Activated T-helper 1 cell treated with Interleukin-2 at 50 U/mL for 16 hours (primary cell): ENCODE data around the gene TBC1D2B.

ENCODE experiments used
- DNase-seq: peaks from one replicate; pipeline ENCODE4 v3.0.0-alpha.2; 2020; ENCODE audit warnings: low read depth

TBC1D2B gene

DNA sequence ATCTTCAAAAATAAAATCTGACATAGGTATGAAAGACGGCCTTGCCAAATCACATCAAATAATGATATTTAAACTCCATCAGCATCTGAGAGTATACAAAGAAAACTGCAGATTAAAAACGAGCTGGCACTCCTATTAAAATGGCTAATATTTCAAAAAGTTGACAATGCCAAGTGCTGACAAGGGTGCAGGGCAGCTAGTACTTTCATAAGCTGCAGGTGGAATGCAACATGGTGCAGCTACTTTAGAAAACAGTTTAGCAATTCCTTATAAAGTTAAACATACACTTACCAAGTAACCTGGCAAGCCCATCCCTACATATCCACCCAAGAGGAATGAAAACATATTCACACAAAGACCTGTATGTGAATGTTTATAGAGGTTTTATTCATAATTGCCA lies 23.0 kb downstream of the TBC1D2B start:
- no peak for DNase-seq

DNA sequence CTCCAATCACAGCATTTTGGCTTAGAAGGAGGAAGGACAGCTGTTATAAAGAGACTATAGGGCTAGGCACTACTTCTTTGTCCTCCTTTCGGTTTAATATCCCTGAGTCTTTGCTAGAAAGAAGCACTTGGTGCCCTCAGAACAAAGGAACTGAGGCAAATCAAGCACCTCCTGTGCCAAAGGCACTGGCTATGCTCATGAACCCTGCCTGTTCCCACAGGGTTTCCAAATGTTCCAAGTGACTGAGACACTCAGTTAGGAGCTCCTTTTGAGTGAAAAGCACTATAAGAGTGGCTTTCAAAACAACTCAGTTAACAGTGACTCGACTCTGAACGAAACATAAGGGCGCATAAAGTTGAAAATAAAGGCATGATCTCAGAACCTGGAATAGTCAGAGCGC lies 25.0 kb downstream of the TBC1D2B start:
- no peak for DNase-seq

DNA sequence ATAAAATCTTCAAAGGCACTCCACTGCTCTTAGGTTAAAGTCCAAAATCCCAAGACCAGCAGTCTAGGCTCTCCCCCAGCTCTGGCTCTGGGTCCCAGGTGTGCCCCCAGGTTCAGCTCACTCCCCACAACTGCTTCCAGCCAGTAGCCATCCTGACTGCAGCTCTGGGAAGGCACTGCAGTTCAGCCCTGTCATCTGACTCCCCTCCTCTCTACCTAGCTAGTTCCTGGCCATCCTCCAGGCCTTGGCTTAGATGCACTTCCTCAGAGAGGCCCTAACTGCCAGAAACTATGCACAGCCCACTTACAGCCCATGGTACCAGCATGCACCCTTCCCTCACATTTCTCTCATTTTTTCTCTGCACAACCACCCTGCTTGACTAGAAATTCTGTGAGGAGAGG lies 25.5 kb downstream of the TBC1D2B start:
- DNase-seq, result no peak

DNA sequence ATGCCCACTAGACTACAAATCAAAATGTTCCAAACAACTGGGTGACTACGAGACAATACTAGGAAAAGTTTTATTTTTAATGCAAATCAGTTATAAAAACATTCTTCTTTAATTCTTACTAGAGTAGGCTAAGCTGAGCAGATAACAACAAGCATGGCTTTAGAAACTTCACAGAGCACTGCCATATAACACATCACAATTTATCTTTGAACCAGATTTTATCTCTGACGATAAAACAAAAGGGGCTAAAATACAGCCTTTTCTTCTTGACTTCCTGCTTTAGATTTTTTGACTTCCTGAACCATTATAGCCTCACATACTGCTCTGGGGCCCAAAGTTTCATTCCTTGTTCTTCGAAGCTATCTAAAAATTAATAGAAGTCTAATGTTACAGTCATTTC lies 25.9 kb downstream of the TBC1D2B start:
- DNase-seq, result no peak

DNA sequence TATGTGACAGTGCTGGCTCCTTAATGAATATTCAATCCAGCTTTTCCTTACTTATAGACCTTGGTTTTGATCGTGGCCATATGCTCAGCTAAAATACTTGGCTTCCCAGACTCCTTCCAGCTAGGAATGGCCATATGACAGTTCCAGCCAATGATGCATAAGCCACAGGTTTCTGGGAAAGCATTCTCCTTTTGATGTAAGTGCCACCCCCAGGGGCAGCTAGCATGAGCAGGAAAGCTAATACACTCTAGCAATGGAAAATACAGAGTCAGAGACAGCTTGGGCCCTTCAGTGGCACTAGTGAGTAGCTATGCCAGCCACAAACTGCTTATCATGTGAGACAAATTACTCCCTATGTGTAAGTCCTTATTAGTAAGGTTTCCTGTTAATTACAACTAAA lies 26.7 kb downstream of the TBC1D2B start:
- no peak for DNase-seq

DNA sequence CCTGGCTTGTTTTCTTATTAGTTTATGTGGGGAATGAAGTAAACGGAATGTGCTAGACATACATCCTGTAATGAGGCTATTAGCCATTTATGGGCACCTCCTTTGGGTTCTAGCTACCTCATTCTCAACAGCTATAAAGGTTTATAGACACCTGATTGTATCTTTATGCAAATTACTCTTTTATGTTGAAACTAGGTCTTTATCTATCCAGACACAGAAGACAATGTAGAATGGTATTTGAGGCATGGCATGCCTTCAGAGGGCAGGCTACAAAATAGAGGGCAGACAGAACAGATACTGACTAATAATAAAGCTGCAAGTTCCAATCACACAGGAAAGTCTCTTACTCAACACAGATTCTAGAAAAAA lies 27.1 kb downstream of the TBC1D2B start:
- DNase-seq, result no peak

DNA sequence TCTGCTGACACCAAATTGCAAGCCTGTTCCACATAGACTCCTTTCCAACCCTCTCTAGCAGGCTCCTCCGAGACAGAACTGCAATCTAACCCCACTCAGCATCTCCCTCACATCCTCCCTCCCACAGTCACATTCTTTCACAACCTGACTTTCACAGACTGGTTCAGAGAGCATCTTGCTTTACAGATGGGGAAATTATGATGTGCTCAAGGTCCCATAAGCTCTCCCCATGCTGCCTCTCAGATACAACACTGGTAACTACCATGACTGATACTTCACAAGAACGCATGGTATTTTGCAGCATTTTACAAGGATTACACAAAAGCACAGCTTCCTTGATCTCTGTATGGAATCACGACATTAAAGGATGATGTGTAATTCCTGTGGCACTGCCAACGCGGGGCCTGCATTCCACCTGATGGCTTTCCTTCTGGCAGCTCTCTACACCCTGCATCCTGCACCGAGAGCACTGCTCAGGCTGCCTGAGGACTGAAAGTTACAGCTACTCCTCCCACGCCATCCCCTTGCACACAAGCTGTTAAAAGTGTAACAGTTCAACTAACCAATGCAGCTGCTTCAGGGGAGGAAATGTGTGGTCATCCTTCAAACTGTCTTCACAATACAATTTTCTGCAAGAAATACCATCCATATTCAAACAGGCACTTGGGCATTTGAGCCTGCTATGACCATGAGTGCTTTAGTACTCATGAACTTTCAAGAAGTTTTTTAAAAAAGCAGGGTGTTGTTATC lies 27.6 kb downstream of the TBC1D2B start:
- DNase-seq, result no peak

DNA sequence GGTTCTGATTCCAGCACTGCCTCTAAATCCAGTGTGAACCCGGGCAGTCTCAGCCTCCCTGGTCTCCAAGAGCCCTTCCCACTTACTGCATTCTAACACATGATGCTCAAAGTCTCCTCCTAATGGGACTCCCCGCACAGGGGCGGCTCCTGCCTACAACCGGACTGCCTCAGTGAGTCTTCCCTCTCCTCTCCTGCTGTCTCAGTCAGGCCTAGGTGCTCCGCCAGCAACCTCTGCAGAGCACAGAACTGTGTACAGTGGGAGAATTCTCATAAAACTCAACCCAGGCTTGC lies 28.9 kb downstream of the TBC1D2B start:
- DNase-seq, result no peak

DNA sequence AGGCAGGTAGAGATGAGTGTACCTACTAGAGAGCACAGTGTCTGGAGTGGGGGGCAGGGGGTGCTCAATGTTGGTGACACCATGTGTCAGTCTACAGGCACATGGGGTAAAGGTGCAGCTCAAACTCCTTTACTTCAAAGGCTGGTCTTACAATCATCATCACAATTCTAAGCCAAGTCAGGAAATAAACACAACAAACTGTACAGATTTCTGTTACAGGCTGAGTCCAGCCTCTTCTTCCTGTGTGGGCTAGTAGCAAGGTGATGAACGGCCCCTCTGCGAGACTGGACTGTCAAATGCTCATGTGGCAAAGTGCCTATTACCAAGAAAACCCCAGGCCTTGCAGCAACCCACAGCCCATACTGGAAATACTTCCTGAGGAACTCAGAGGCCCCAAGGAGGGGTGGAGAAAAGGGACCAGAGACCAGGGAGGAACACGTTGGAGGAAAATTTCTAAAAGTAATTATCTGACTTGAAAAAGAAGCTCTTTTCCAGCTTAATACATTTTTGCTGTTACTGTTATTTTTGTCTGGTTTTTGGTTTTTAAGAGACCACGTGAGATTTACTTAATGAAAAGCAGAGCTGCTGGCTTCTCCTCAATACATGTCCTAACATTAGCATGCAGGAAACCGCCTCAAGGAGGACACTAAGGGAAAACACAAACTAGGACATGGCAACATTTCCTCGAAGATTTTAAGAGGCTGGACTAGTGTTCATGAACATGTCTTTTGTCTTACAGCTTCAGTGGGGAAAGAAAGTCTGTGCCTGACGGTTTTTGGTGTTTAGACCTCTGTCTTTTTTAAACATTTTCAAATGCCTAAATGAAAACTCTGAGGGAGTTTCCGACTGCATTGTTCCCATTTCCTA lies 29.5 kb downstream of the TBC1D2B start:
- DNase-seq, result no peak

DNA sequence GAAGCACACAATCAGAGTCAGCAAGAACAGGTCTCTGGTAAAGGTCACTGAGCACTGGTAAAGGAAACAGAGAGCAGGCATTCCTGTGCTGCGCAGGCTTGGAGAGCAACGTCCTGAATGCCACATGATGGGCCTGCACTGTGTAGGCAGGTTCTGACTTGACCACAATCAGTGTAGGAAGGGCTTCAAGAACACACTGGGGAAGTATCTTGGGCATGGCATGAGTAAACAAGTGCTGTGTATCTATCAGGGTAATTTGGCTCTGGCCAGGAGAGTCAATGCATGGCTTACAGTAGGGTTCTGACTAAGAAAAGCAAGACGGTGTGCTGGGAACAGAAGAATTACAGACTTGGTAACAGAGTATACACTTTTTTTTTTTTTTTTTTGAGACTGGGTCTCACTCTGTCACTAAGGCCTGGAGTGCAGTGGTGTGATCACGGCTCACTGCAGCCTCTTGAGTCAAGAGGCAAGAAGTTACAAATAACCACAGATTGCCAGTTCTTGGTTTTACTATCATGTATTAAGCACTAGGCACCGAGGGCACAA lies 30.6 kb downstream of the TBC1D2B start:
- no peak for DNase-seq

DNA sequence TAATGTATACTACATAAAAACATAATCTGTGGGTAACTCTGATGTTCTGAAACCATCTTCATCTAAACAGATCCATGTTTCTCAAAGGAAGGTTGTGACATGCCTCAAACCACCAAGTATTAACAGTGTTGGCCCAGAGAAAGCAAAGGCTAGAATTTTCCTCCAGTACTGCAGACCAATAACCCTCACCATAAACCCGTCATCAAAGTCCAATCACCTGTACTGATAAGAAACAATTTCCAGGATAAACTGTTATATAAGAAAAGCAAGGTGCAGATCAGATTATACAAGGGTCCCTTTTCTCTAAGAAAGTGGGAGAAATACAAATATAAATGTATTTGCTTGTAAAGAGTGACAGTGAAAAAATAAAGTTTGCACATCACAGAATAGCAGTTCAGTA lies 32.3 kb downstream of the TBC1D2B start:
- no peak for DNase-seq

DNA sequence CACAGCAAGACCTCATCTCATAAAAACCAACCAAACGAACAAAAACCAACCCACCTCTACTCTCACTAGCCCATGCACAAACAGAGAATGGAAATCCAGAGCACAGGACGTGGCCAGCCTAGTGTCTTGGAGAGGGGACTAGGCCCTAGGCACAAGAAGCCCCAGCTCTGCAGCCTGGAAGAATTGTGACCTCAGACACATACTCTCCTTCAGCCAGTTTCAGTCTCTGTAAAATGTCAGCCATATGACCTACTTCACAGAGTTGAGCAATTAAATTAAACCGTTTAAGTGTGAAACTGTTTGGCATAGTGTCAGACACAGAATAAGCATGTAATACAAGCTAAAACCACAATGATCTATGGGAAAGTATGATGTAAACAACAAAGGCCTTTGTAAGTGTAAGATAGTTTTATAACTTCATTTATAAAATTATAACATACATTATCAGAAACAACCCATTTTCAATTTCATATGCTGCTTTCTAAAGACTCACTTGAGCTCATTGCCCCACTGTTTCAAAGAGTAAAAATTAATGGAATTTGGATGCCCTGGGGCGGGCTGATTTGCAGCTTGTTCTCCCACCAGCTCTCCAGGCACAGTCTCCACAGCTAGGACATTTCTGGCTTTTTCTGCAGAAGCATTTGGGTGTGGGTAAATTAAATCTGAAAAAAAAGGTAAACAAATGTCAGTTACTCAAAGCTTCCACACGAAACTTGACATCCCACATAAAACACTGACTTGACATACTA lies 32.9 kb downstream of the TBC1D2B start:
- no peak for DNase-seq

DNA sequence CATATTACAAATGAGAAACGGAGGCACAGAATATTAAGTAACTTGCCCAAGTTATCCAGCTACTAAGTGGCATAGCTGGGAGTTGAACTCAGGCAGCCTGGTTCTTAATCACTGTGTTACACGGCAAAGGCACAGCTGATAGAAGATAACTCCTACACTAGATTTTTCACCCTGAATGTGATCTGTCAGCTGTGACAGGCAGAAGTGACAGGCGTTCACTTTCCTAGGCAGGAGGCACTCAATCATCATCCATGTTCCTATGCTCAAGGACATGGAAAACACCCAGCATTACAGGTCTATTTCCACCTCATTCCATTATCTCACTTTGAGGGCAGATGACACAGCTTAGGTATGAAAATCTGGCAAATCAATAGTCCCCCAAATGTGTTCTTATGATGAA lies 35.6 kb downstream of the TBC1D2B start:
- DNase-seq, result no peak

DNA sequence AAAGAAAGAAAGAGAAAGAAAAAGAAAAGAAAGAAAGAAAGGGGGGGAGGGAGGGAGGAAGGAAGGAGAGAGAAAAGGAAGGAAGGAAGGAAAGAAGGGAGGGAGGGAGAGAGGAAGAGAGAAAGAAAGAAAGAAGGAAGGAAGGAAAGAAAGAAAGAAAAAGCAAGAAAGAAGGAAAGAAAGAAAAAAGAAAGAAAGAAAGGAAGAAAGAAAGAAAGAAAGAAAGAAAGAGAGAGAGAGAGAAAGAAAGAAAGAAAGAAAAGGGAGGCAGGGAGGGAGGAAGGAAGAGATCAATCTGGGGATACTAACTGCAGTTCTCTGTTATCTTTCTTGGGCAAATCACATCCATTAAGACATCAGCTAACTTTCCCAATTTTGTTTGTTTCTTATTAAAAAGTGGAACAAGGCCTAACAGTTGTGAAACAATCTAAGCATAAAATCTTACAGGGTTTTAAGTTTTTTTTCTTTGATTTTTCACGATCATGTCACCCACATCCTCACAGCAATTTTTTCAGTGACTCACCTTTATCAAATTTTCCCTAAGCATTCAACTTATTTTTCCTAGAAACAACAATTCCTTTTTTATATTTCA lies 36.8 kb downstream of the TBC1D2B start:
- no peak for DNase-seq

DNA sequence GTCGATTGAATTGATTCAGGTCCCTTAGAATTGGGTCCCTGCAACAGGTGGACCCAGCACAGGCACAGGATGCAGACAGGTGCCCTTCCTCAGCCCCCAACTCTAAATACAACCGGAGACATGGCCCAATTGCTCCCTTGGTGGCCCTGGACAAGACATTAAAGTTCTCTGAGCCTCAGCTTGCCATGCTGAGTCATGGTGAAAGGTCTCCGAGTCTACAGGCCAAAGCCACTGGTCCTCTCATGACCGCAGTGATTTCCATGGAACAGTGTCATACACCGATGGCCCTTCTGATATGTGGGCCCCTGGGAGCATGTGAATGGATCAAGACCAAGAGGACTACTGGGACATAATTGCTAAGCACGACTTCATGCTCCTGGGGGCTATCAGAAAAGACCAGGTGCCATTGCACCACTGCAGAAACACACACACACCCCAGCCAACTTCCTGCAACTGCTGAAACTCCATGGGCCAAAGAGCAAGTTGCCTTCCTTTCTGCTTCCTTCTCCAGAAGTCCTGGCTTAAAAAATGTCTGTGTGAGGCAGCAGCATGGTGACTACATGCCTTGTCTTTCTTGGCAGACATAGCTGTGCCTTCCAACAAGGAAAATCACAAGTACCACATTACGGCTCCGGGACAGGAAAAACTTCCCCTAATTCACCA lies 38.8 kb downstream of the TBC1D2B start:
- no peak for DNase-seq

DNA sequence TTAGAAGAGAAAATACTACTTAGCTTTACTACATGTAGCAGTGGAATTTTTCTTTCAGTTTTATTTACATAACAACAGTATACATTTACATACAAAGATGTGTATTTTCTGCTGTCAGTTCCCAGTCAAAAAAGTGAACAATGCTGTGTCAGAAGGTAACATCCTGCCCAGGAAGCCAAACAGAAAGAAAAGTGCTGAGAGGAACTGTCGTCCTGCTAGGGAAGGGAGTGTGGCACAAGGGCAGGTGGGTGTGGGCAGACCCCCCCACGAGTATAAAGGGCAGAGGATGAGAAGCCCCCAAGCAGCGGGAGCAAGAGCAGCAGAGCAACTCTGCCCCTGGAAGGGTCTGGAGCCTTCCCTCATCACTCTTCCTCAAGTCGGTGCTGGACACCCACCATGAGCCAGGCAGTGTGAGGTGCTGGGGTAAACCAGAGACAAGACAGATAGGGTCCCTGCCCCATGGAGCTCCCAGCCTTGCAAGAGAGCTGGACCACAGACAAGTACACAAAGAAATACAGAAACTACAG lies 39.7 kb downstream of the TBC1D2B start:
- no peak for DNase-seq

DNA sequence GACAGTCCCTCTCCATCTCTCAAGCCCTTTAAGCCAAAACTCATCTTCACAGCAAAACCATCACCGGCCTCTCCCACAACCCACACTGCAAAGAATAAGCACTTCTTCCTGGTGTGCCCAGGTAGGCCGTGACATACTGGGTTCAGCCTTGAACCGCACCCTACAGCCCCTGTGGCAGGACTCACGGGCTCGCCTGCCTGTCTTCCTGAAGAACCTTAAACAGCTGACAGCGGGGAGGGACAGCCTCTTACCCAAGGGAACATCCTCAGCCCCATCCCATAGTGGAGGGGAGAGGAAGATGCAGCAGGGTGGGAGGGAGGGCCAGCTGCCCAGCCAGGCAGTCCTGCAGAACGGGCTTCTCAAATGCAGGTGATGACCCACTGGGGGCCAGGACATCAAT lies 40.2 kb downstream of the TBC1D2B start:
- DNase-seq, result no peak

DNA sequence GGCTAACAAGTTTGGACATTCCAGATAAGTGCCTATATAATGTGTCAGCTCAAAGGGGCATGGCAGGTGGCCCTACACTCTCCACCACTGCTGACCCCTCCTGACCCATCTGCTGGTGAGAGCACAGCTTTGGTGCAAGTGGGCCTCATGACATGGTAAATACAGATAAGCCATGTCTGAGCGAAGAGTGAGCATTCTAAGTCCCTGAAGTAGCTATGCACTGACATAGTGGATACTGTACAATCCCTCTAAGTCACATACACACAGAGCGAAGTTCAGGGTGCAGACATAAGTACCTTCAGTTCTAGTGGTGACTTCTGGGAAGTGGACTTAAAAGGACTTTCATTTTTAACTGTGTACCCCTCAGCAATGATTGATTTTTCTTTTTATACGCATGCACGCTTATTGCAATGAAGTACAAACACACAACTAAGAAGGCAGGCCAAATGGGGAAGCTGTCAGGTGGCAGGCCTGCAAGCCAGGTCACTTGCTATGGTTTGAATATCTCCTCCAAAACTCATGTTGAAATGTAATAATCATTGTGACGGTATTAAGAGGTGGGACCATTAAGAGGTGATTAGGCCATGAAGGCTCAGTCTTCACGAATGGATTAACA lies 41.5 kb downstream of the TBC1D2B start:
- DNase-seq, result no peak

DNA sequence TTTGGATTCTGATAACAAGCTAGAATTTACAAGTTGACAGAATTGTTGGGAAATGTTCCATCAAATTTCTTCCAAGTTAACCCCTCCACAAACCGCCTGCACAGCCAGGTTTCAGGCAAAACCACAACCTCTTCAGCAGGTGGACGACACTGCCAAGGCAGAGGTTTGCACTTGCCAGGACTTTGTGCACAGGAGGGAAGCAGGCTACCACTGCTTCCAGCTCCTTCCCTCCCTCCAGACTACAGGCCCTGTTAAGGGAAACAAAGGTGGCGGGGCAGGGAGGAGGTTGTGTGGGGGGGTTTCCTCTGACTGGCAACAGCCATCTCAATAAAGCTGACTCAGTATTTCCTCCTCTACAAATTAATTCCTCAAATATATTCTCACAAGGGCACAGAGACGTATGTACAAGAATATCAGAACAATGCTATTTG lies 42.2 kb downstream of the TBC1D2B start:
- no peak for DNase-seq

DNA sequence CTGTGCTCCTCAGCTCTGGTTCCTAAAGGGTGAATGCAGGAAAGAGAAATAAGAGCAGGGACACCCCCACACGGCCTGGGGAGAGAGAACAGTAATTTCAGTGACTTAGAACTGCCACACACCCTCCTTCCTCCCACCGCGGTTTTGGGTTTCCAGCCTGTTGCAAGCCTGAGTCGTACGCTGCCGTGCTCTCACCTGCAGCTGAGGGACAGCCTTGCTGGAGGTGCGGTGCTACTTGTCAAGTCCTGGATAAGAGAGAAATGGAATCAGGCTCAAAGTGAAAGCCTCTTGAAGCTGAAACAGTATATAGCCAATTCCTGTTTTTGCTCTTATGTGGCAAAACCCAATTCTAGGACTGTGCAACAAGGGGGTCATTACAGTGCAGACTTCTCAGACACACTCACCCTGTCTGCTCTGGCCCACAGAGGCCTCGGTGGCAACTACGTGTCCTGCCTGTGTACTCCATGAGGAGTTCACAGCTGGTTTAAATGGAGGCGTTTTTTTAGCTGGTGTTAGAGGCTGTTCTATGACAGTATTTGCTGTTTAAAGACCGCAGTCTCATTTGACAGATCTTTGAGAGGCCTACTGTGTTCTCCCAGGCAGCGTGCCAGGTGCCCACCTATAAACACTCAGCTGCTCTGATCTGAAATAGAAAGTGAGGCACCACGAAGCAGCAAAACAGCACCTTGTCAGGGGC lies 42.9 kb downstream of the TBC1D2B start:
- DNase-seq, result peak; percentile 62
